Stimulated activated naive B cell treated with anti-CD40 and anti-IgM and Interleukin-4, amounts not matched to agents 10 μg/mL and 1 μg/mL and 100 μg/mL, for 72 hours (primary cell): ENCODE data around the gene MCF2L.

Experiments used
- ATAC-seq, 2 donors: fragments of 150-1000 bp; cut with Tn5 transposase; replicated peaks; 2 replicates each; pipeline ENCODE4 v1.10.0; 2021; ENCODE audit warnings: moderate library complexity in 1 of 2
- DNase-seq: peaks from one replicate; pipeline ENCODE4 v3.0.0; 2021
- H3K27ac Mint-ChIP-seq: one replicate; pipeline ENCODE4 v1.8.0; 2022; ENCODE audit warnings: mild to moderate bottlenecking, mixed read lengths
- H3K27me3 Mint-ChIP-seq, 2 donors: one replicate each; pipeline ENCODE4 v1.8.0; 2022; ENCODE audit warnings: mixed read lengths in 2 of 2
- H3K36me3 Mint-ChIP-seq, 2 donors: one replicate each; pipeline ENCODE4 v1.8.0; 2022; ENCODE audit warnings: mixed read lengths in 2 of 2, mild to moderate bottlenecking in 1 of 2
- H3K4me1 Mint-ChIP-seq, 2 donors: one replicate each; pipeline ENCODE4 v1.8.0; 2022; ENCODE audit warnings: mixed read lengths in 2 of 2, mild to moderate bottlenecking in 1 of 2
- H3K4me3 Mint-ChIP-seq, 2 donors: one replicate each; pipeline ENCODE4 v1.8.0; 2022; ENCODE audit warnings: mild to moderate bottlenecking in 2 of 2, mixed read lengths in 2 of 2, moderate library complexity in 1 of 2
- H3K9me3 Mint-ChIP-seq, 2 donors: one replicate each; pipeline ENCODE4 v1.8.0; 2022; ENCODE audit warnings: mixed read lengths in 2 of 2, mild to moderate bottlenecking in 1 of 2

MCF2L gene

DNA sequence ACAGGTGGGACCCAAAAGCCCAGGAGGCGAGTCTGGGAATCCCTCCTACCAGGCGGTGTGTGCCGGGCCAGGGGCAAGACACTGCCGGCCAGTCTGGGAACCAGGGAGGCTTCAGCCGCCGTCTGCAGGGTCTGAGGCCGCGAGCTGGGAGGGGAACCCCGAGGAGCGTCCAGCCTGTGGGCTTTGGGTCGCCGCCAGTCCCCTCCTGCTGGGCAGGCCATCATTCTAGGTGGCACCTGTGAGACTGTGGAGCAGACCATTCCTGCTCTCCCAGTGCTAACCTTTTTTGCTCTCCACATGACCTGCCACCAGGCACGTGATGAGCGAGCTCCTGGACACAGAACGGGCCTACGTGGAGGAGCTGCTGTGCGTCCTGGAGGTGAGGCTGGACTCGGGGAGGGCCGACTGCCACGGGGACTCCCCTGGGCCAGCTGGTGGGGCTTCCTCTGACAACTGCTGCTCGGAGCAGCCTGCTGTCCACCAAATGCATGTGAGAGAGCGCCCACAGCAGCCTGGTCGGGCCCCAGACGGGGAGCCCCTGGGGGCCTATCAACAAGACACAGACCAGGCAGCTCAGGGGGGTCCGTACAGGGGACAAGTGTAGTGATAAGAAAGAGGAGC lies 112.0 kb downstream of the MCF2L start:
- Mint-ChIP-seq H3K4me3 (no peak overlapping the region), H3K27me3 (no peaks in the 10 kb centered on the region), H3K4me1 (no peaks in the 10 kb centered on the region), H3K27ac (no peak overlapping the region), H3K9me3 (no peaks in the 10 kb centered on the region), H3K36me3 (peaks cover 19 to 20% of the 10 kb centered on the region in 2 donors)
- DNase-seq = no peak
- ATAC-seq = no peak

GRCh38 chr13:113082198-113083021 lies 113.4 kb downstream of the MCF2L start:
- Mint-ChIP-seq H3K27me3 (no peaks in the 10 kb centered on the region), H3K36me3 (peaks cover 16 to 17% of the 10 kb centered on the region in 2 donors), H3K4me3 (no peak overlapping the region)

GRCh38 chr13:113083022-113083373 lies 114.0 kb downstream of the MCF2L start:
- Mint-ChIP-seq H3K27me3 (no peaks in the 10 kb centered on the region), H3K4me3 (no peak overlapping the region), H3K9me3 (no peaks in the 10 kb centered on the region), H3K4me1 (no peaks in the 10 kb centered on the region), H3K36me3 (peaks cover 11 to 16% of the 10 kb centered on the region in 2 donors), H3K27ac (no peak overlapping the region)
- no peak for DNase-seq
- ATAC-seq = no peak

More at GRCh38 chr13:113082198-113083021, 113.4 kb downstream of the MCF2L start:
- ATAC-seq = no peak
- Mint-ChIP-seq H3K27ac (no peak overlapping the region), H3K4me1 (no peaks in the 10 kb centered on the region), H3K9me3 (no peaks in the 10 kb centered on the region)
- DNase-seq = no peak

GRCh38 chr13:113083402-113084061 lies 114.5 kb downstream of the MCF2L start:
- Mint-ChIP-seq H3K4me1 (no peaks in the 10 kb centered on the region), H3K4me3 (no peak overlapping the region), H3K27ac (no peak overlapping the region), H3K9me3 (no peaks in the 10 kb centered on the region), H3K36me3 (peaks cover 6 to 10% of the 10 kb centered on the region in 2 donors), H3K27me3 (no peaks in the 10 kb centered on the region)
- DNase-seq (no peak), ATAC-seq (no peak)

- no peak overlapping the region for H3K4me3 Mint-ChIP-seq
- H3K27ac Mint-ChIP-seq = no peak overlapping the region
- no peaks in the 10 kb centered on the region for H3K4me1 Mint-ChIP-seq
- ATAC-seq = no peak
- H3K36me3 Mint-ChIP-seq = peaks cover 6 to 14% of the 10 kb centered on the region in 2 donors
- H3K27me3 Mint-ChIP-seq = no peaks in the 10 kb centered on the region
- no peaks in the 10 kb centered on the region for H3K9me3 Mint-ChIP-seq
- DNase-seq = no peak
Measured at GRCh38 chr13:113084094-113084942, 115.3 kb downstream of the MCF2L start.

- Mint-ChIP-seq H3K4me3 (no peak overlapping the region), H3K9me3 (no peaks in the 10 kb centered on the region), H3K27me3 (no peaks in the 10 kb centered on the region), H3K27ac (no peak overlapping the region), H3K4me1 (no peaks in the 10 kb centered on the region), H3K36me3 (peaks cover 4 to 14% of the 10 kb centered on the region in 2 donors)
- ATAC-seq (no peak), DNase-seq (no peak)
Measured at GRCh38 chr13:113084943-113085540, 116.0 kb downstream of the MCF2L start.

DNA sequence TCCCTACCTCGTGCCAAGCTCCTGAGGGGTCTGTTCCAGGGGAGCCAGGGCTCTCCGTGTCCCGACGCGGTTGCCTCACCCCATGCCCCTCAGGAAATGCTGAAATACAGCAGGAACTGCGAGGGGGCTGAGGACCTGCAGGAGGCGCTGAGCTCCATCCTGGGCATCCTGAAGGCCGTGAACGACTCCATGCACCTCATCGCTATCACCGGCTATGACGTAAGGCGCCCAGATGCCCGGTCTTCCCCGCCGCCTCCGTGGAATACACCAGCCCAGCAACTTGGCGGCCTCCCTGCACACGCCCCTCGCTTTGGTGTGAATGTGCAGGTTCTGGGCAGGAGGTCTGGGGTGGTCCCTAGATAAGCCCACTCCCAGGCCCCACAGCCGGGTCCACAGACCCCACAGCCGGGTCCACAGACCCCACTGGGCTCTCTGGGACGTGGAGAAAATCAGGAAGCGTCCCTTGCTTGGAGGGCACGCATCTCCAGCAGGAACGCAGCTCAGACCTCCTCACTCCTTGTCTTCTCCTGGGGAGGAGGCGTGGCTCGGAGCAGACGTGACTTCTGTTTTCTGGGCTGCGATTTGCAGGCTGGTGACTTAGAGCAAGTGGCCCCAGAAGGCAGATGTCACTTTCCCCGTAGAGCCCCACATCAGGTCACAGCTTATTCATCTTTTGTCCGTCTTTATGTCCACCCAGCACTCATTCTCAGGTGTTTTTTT lies 117.2 kb downstream of the MCF2L start:
- no peaks in the 10 kb centered on the region for H3K27me3 Mint-ChIP-seq
- no peaks in the 10 kb centered on the region for H3K4me1 Mint-ChIP-seq
- no peaks in the 10 kb centered on the region for H3K9me3 Mint-ChIP-seq
- DNase-seq (no peak), ATAC-seq (no peak)
- H3K36me3 Mint-ChIP-seq = peaks cover 4 to 17% of the 10 kb centered on the region in 2 donors
- H3K27ac Mint-ChIP-seq = no peak overlapping the region
- no peak overlapping the region for H3K4me3 Mint-ChIP-seq

DNA sequence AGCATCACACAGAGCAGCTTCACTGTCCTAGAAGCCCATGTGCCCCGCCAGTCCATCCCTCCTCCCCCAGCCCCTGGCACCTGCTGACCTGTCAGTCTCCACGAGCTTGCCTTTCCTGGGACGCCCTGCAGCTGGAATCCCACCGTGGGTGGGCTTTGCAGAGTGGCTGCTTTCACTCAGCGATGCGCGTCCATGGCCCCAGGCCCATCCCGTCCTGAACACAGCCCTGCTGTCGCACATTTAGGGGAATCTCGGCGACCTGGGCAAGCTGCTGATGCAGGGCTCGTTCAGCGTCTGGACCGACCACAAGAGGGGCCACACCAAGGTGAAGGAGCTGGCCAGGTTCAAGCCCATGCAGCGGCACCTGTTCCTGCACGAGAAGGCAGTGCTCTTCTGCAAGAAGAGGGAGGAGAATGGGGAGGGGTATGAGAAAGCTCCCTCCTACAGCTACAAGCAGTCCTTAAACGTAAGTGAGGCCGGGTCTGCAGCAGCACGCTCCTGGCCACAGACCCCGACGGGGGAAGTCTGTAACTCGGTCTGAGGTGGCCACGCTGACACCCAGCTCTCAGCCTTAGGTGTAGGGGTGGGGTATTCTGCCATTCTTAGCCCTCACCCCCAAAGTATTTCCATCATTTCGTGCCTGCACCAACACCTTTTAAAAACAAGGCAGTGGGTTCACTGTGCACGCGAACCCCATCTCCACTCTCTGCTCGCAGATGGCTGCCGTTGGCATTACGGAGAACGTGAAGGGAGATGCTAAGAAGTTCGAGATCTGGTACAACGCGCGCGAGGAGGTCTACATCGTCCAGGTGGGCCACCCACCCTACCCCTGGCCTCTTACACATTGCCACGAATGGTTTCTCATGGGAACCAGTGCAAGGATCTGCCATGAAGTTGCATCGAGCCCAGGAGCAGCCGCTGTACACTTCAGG lies 118.2 kb downstream of the MCF2L start:
- no peak overlapping the region for H3K27ac Mint-ChIP-seq
- H3K9me3 Mint-ChIP-seq = no peaks in the 10 kb centered on the region
- H3K4me1 Mint-ChIP-seq = no peaks in the 10 kb centered on the region
- ATAC-seq (no peak), DNase-seq (no peak)
- H3K27me3 Mint-ChIP-seq = no peaks in the 10 kb centered on the region
- H3K36me3 Mint-ChIP-seq = peaks cover 4 to 19% of the 10 kb centered on the region in 2 donors
- no peak overlapping the region for H3K4me3 Mint-ChIP-seq

DNA sequence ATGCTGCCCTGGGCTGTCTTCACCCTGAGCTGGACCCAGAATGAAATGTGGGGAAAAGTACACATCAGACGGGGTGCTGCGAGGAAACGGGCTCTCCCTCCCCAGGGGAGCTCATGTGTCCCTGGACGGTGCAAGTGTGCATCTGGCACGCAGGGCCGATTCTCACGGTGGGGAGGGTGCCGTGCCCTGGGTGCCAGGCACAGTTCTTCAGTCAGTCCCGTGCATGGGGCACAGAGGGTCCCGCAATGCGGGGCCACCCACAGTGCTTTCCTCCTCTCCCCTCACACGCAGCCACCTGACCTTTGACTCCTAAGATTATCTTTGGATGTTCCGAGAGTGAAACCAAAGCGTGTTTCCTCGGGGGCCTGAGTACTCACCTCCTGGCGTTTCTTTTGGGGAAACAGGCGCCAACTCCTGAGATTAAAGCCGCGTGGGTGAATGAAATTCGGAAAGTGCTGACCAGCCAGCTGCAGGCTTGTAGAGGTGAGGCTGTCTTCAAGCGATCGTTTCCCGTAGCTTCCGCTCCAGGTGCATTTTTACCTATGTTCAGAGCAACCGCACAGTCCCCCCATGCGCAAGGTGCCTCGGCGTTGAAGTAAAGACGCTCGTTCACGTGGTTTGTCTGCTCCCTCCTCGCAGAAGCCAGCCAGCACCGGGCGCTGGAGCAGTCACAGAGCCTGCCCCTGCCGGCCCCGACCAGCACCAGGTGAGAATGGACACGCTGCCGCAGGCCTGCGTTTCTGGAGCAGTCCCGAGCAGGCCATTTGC lies 119.1 kb downstream of the MCF2L start:
- Mint-ChIP-seq H3K27ac (no peak overlapping the region), H3K36me3 (peaks cover 4 to 19% of the 10 kb centered on the region in 2 donors), H3K4me3 (no peak overlapping the region), H3K4me1 (no peaks in the 10 kb centered on the region), H3K27me3 (no peaks in the 10 kb centered on the region), H3K9me3 (no peaks in the 10 kb centered on the region)
- no peak for ATAC-seq
- DNase-seq = no peak

- H3K27me3 Mint-ChIP-seq = no peaks in the 10 kb centered on the region
- H3K9me3 Mint-ChIP-seq = no peaks in the 10 kb centered on the region
- H3K4me1 Mint-ChIP-seq = no peaks in the 10 kb centered on the region
- ATAC-seq (no peak), DNase-seq (no peak)
- H3K4me3 Mint-ChIP-seq = no peak overlapping the region
- H3K27ac Mint-ChIP-seq = no peak overlapping the region
- H3K36me3 Mint-ChIP-seq = peaks cover 4 to 19% of the 10 kb centered on the region in 2 donors
Measured at GRCh38 chr13:113088691-113089020, 119.6 kb downstream of the MCF2L start.

GRCh38 chr13:113089693-113090414 lies 120.8 kb downstream of the MCF2L start:
- Mint-ChIP-seq H3K27me3 (no peaks in the 10 kb centered on the region), H3K27ac (no peak overlapping the region), H3K4me1 (no peaks in the 10 kb centered on the region), H3K36me3 (peaks cover 2 to 18% of the 10 kb centered on the region in 2 donors), H3K9me3 (no peaks in the 10 kb centered on the region), H3K4me3 (no peak overlapping the region)
- ATAC-seq (no peak), DNase-seq (no peak)

DNA sequence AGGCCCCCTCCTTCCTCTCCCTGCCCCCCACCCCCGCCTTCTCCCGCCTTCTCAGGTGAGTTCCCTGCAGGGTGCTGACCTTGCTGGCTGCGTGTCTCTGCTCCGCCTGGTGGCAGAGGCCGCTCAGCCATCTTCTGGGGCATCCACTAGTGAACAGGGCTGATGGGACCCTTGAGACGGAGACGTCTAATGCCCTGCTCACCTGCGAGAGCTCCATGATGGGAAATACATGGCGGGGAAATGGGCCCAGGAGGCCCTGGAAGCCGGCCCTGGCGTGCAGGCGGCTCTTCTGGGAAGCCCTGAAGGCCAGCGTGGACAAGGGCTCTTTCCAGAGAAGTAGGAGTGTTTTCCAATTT lies 121.4 kb downstream of the MCF2L start:
- Mint-ChIP-seq H3K9me3 (no peaks in the 10 kb centered on the region), H3K36me3 (peaks cover 5 to 16% of the 10 kb centered on the region in 2 donors), H3K27ac (no peak overlapping the region), H3K27me3 (no peaks in the 10 kb centered on the region), H3K4me1 (no peaks in the 10 kb centered on the region), H3K4me3 (no peak overlapping the region)
- ATAC-seq (no peak), DNase-seq (no peak)
